Measurements from ENCODE around the gene SZT2.
"Not testable (repeated sequence)": the region's sequence is repeated elsewhere in the genome, so short reads cannot be mapped to it uniquely, and the experiment has no call there.

Gene SZT2

GRCh38 chr1:43468414-43468813 lies 78.7 kb downstream of the SZT2 start:
- in situ Hi-C loops (cut with HindIII; ENCODE audit: low pct_ligation_motif_present, low sequenced_read_pairs) = no loop called here
- Histone ChIP-seq H3K36me3 (replicated peaks) (no peaks in the 10 kb centered on the region), H3K27me3 (replicated peaks) (no peaks in the 10 kb centered on the region), H3K4me3 (ENCODE audit: low read depth, low read length) (no peak overlapping the region), H3K27ac (no peak overlapping the region)
- no peak for TF ChIP-seq CTCF (IDR thresholded peaks at IDR 0.05; ENCODE audit: low read depth, low read length, missing control alignments)
- DNase-seq = no peak

GRCh38 chr1:43469932-43470331 lies 80.2 kb downstream of the SZT2 start:
- Histone ChIP-seq H3K27me3 (replicated peaks) (no peaks in the 10 kb centered on the region), H3K4me3 (ENCODE audit: low read depth, low read length) (no peak overlapping the region), H3K27ac (no peak overlapping the region), H3K36me3 (replicated peaks) (no peaks in the 10 kb centered on the region)
- TF ChIP-seq CTCF (IDR thresholded peaks at IDR 0.05; ENCODE audit: low read depth, low read length, missing control alignments) = no peak
- in situ Hi-C loops (cut with HindIII; ENCODE audit: low pct_ligation_motif_present, low sequenced_read_pairs) = no loop called here
- no peak for DNase-seq

GRCh38 chr1:43472087-43472462 lies 82.4 kb downstream of the SZT2 start:
- in situ Hi-C loops (cut with HindIII; ENCODE audit: low pct_ligation_motif_present, low sequenced_read_pairs) = no loop called here
- Histone ChIP-seq H3K27ac (peak overlapping the region; percentile 82), H3K36me3 (replicated peaks) (no peaks in the 10 kb centered on the region), H3K27me3 (replicated peaks) (no peaks in the 10 kb centered on the region), H3K4me3 (ENCODE audit: low read depth, low read length) (no peak overlapping the region)
- TF ChIP-seq CTCF (IDR thresholded peaks at IDR 0.05; ENCODE audit: low read depth, low read length, missing control alignments) = no peak
- DNase-seq = no peak

GRCh38 chr1:43472463-43473151 lies 82.9 kb downstream of the SZT2 start:
- peak; percentile 88 for DNase-seq
- H3K36me3 ChIP-seq (replicated peaks); H3K4me3 ChIP-seq (ENCODE audit: low read depth, low read length); in situ Hi-C loops (cut with HindIII; ENCODE audit: low pct_ligation_motif_present, low sequenced_read_pairs); H3K27me3 ChIP-seq (replicated peaks): not testable (repeated sequence)
- peak overlapping the region; percentile 82 for H3K27ac ChIP-seq

- in situ Hi-C loops (cut with HindIII; ENCODE audit: low pct_ligation_motif_present, low sequenced_read_pairs) = no loop called here
- Histone ChIP-seq H3K27ac (peak overlapping the region; percentile 82), H3K27me3 (replicated peaks) (no peaks in the 10 kb centered on the region), H3K36me3 (replicated peaks) (no peaks in the 10 kb centered on the region), H3K4me3 (ENCODE audit: low read depth, low read length) (no peak overlapping the region)
- TF ChIP-seq CTCF (IDR thresholded peaks at IDR 0.05; ENCODE audit: low read depth, low read length, missing control alignments) = no peak
- no peak for DNase-seq
Observed at GRCh38 chr1:43473463-43473862, 83.8 kb downstream of the SZT2 start.

GRCh38 chr1:43475611-43476401 lies 86.1 kb downstream of the SZT2 start:
- peak overlapping the region; percentile 70 for H3K27ac ChIP-seq
- in situ Hi-C loops (cut with HindIII; ENCODE audit: low pct_ligation_motif_present, low sequenced_read_pairs); H3K36me3 ChIP-seq (replicated peaks); H3K27me3 ChIP-seq (replicated peaks); H3K4me3 ChIP-seq (ENCODE audit: low read depth, low read length): not testable (repeated sequence)
- peak; percentile 64 for DNase-seq
